Suprapubic skin (tissue), 4 donors: ENCODE measurements around the gene CLK1. TPM values are rescaled to one million over a fixed set of nuclear protein-coding genes. Genes with fewer than 3 reads are reported as not detected.
"Not testable (repeated sequence)": the region's sequence is repeated elsewhere in the genome, so short reads cannot be mapped to it uniquely, and the experiment has no call there.

Source experiments
- DNase-seq, 2 donors: peaks; one replicate each; pipeline ENCODE4 v3.0.0-alpha.2; 2019; ENCODE audit warnings: low spot score in 2 of 2
- H3K27ac ChIP-seq: fragments of 200-600 bp; sonication (generic); one replicate; pipeline ENCODE4 v1.5.1; 2019
- H3K27me3 ChIP-seq: fragments of 200-600 bp; sonication (generic); one replicate; pipeline ENCODE4 v1.5.1; 2019
- H3K36me3 ChIP-seq: fragments of 200-600 bp; sonication (generic); one replicate; pipeline ENCODE4 v1.5.1; 2019
- H3K4me1 ChIP-seq: fragments of 200-600 bp; sonication (generic); one replicate; pipeline ENCODE4 v1.5.1; 2019
- H3K4me3 ChIP-seq: fragments of 200-600 bp; sonication (generic); one replicate; pipeline ENCODE4 v1.5.1; 2019; ENCODE audit warnings: mild to moderate bottlenecking
- H3K9me3 ChIP-seq: fragments of 200-600 bp; sonication (generic); one replicate; pipeline ENCODE4 v1.5.1; 2019
- EP300 ChIP-seq: sonication (generic); formaldehyde crosslinking; IDR thresholded peaks from one replicate; pipeline ENCODE4 v1.6.1; 2017; ENCODE audit warnings: antibody characterized with exemption
- POLR2A ChIP-seq, 2 donors: fragments of 450-650 bp; IDR thresholded peaks; one replicate each; pipeline ENCODE4 v1.6.1; 2017; ENCODE audit warnings: antibody characterized with exemption in 2 of 2, mild to moderate bottlenecking in 2 of 2, moderate library complexity in 2 of 2
- POLR2AphosphoS5 ChIP-seq, 3 donors: sonication (generic); formaldehyde crosslinking; IDR thresholded peaks; one replicate each; pipeline ENCODE4 v1.6.1; 2017; ENCODE audit warnings: antibody characterized with exemption in 3 of 3
- WGBS: methylation state at CpG from one replicate; pipeline ENCODE4 v1.1.5; 2018; 5-methylcytosine and 5-hydroxymethylcytosine counted together
- total RNA-seq, 4 donors: library from RNA; depleted of rRNA; stranded (reverse); fragments of >200 nt; gene quantifications; one replicate each; pipeline ENCODE4 v1.1.0, GENCODE V29; 2016
- TF ChIP-seq, protein P1 (sequence below), 2 donors: fragments of 200-600 bp in 1 of 2; fragments of 450-650 bp in 1 of 2; sonication (generic) in 1 of 2; IDR thresholded peaks; one replicate each; pipeline ENCODE4 v1.5.1; 2016 to 2019; ENCODE audit warnings: antibody characterized with exemption in 2 of 2, mild to moderate bottlenecking in 1 of 2, moderate library complexity in 1 of 2

Gene CLK1
- total RNA-seq, 4 donors from 2014 or later = 61.0 to 394 (median 130) TPM

GRCh38 chr2:200828104-200828503 is 36.4 kb downstream of the CLK1 start:
- no peak overlapping the region for H3K4me3 ChIP-seq
- DNase-seq = no peak
- no peaks in the 10 kb centered on the region for H3K4me1 ChIP-seq
- TF ChIP-seq POLR2A (IDR thresholded peaks at IDR 0.05) (no peak), EP300 (no peak), POLR2AphosphoS5 (IDR thresholded peaks at IDR 0.05) (no peak)
- TF ChIP-seq, protein P1, sequence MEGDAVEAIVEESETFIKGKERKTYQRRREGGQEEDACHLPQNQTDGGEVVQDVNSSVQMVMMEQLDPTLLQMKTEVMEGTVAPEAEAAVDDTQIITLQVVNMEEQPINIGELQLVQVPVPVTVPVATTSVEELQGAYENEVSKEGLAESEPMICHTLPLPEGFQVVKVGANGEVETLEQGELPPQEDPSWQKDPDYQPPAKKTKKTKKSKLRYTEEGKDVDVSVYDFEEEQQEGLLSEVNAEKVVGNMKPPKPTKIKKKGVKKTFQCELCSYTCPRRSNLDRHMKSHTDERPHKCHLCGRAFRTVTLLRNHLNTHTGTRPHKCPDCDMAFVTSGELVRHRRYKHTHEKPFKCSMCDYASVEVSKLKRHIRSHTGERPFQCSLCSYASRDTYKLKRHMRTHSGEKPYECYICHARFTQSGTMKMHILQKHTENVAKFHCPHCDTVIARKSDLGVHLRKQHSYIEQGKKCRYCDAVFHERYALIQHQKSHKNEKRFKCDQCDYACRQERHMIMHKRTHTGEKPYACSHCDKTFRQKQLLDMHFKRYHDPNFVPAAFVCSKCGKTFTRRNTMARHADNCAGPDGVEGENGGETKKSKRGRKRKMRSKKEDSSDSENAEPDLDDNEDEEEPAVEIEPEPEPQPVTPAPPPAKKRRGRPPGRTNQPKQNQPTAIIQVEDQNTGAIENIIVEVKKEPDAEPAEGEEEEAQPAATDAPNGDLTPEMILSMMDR (IDR thresholded peaks at IDR 0.05) = no peak
- H3K9me3 ChIP-seq = no peaks in the 10 kb centered on the region
- 75% methylated on average over 2 of the region's 2 CpGs for whole genome bisulfite sequencing
- H3K27ac ChIP-seq = no peak overlapping the region
- peaks cover 11% of the 10 kb centered on the region for H3K36me3 ChIP-seq
- no peaks in the 10 kb centered on the region for H3K27me3 ChIP-seq

DNA sequence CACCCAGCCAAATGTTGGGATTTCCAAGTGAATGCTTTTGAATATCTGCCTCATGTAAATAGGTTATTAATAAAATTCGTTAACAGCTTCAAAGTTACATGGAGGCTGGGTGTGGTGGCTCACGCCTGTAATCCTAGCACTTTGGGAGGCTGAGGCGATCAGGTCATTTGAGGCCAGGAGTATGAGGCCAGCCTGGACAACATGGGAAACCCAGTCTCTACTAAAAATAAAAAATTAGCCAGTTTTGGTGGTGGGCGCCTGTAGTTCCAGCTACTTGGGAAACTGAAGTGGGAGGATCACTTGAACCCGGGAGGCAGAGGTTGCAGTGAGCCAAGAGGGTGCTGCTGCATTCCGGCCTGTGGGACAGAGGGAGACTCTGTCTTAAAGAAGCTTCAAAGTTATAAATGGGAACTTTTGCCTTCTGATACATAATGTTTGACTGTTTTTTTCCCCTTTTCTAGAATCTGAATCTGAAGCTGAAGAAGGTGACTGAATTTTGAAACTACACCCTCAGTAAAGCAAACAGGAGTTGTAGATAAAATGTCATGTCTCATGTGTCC is 42.7 kb downstream of the CLK1 start:
- Histone ChIP-seq H3K4me3 (no peak overlapping the region), H3K4me1 (no peaks in the 10 kb centered on the region), H3K36me3 (peaks cover 64% of the 10 kb centered on the region), H3K9me3 (no peaks in the 10 kb centered on the region), H3K27ac (no peak overlapping the region), H3K27me3 (no peaks in the 10 kb centered on the region)
- WGBS = 87% methylated on average over 6 of the region's 6 CpGs
- no peak for DNase-seq
- TF ChIP-seq, protein P1 (IDR thresholded peaks at IDR 0.05) = no peak
- no peak for TF ChIP-seq POLR2A (IDR thresholded peaks at IDR 0.05)
- TF ChIP-seq EP300 = no peak
- TF ChIP-seq POLR2AphosphoS5 (IDR thresholded peaks at IDR 0.05) = no peak

DNA sequence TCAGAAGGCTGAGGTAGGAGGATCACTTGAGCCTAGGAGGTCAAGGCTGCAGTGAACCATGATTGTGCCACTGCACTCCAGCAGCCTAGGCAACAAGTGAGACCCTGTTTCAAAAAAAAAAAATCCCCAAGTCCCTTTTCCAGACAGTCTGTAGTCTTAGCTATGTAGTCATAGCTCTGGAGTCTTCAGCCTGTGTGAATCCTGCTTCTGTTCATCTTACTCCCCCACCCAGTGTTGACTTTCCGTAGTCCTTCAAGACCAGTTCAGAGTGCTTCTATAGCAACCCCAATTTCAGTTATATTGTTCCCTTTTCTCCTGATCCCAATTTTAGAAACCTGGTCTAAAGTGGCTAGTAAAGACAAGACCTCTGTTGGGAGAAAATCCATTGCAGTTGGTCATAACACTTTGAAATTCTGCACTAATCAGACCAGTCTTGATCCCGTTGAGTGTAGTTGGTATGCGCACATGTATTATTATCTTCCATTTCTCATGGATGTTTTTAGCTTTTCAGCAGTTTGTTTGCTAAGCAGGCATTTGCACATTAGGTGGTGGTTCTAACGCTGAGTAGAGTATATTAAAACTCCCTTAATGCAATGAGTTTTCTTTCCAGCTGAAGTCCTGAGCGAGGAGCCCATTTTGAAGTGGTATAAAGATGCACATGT is 43.8 kb downstream of the CLK1 start:
- Histone ChIP-seq H3K36me3 (peaks cover 73% of the 10 kb centered on the region), H3K4me1 (no peaks in the 10 kb centered on the region), H3K9me3 (no peaks in the 10 kb centered on the region), H3K27me3 (no peaks in the 10 kb centered on the region), H3K4me3 (no peak overlapping the region), H3K27ac (no peak overlapping the region)
- WGBS = 93% methylated on average over 5 of the region's 5 CpGs
- no peak for DNase-seq
- TF ChIP-seq, protein P1 (IDR thresholded peaks at IDR 0.05) = no peak
- TF ChIP-seq POLR2A (IDR thresholded peaks at IDR 0.05) = no peak
- TF ChIP-seq POLR2AphosphoS5 (IDR thresholded peaks at IDR 0.05) = no peak
- TF ChIP-seq EP300 = no peak

- not testable (repeated sequence) for H3K9me3 ChIP-seq, H3K4me3 ChIP-seq, DNase-seq, H3K27me3 ChIP-seq, H3K27ac ChIP-seq
- WGBS = 87% methylated on average over 3 of the region's 3 CpGs
- peaks cover 10% of the 10 kb centered on the region for H3K4me1 ChIP-seq
- peaks cover 69% of the 10 kb centered on the region for H3K36me3 ChIP-seq
These were observed 45.7 kb downstream of the CLK1 start for GRCh38 chr2:200818732-200819131.

- Histone ChIP-seq H3K27me3 (no peaks in the 10 kb centered on the region), H3K4me3 (no peak overlapping the region), H3K27ac (no peak overlapping the region), H3K36me3 (peaks cover 46% of the 10 kb centered on the region), H3K9me3 (no peaks in the 10 kb centered on the region), H3K4me1 (peaks cover 34% of the 10 kb centered on the region)
- no peak for DNase-seq
- TF ChIP-seq EP300 (no peak), POLR2AphosphoS5 (IDR thresholded peaks at IDR 0.05) (no peak), POLR2A (IDR thresholded peaks at IDR 0.05) (no peak)
- TF ChIP-seq, protein P1 (IDR thresholded peaks at IDR 0.05) = no peak
- 75% methylated on average over 1 of the region's 1 CpG for WGBS
These were observed 49.5 kb downstream of the CLK1 start for GRCh38 chr2:200814917-200815316.
